Measurements from ENCODE around the gene DNAH6. TPM values are rescaled to one million over a fixed set of nuclear protein-coding genes. Genes with fewer than 3 reads are reported as not detected.

Gene DNAH6
- total and polyA plus RNA-seq, 2 of the 13 experiments (the other 11 are each of a cell fraction or from before 2014, with no cell fraction given), result 0.01 TPM; not detected in 1

- H3K9me3 ChIP-seq (ENCODE audit: low read length), result no peaks in the 10 kb centered on the region
- BruUV-seq (replicated peaks), result no TSS peak
- ChIA-PET POLR2A (no interaction called here), CTCF (ENCODE audit: low intra/inter-chr PET ratio, low total read pairs) (no interaction called here)
- intact Hi-C loops (cut with micrococcal nuclease; ENCODE audit: unreplicated experiment) (no loop called here), in situ Hi-C loops (cut with HindIII; ENCODE audit: extremely low pct_ligation_motif_present, low pct_unique_long_range_greater_than_20kb) (no loop called here)
- H3K27ac ChIP-seq (ENCODE audit: extremely low read length, insufficient read depth, low read length), result no peak overlapping the region
- H3K4me3 ChIP-seq (replicated peaks in 1 of 3; ENCODE audit: insufficient read depth in 1 of 3, low read depth in 2 of 3, low read length in 3 of 3), result no peak overlapping the region
- no peaks in the 10 kb centered on the region for H3K79me2 ChIP-seq (ENCODE audit: insufficient read depth, low read length)
- DNase-seq (ENCODE audit: low spot score) (no peak), ATAC-seq (no peak), FAIRE-seq (no peak)
- H3K9ac ChIP-seq (ENCODE audit: insufficient read depth, low read depth, low read length), result no peak overlapping the region
- no peaks in the 10 kb centered on the region for H3K27me3 ChIP-seq (ENCODE audit: control insufficient read depth in 1 of 2, insufficient read depth in 2 of 2, low read length in 2 of 2)
- H3K4me1 ChIP-seq (ENCODE audit: insufficient read depth, low read length), result no peaks in the 10 kb centered on the region
- TF ChIP-seq GTF2F1 (IDR thresholded peaks at IDR 0.05; ENCODE audit: low read length) (no peak), ZNF747 (CRISPR knock-in tag; IDR thresholded peaks at IDR 0.05; ENCODE audit: borderline replicate concordance) (no peak), GRHL1 (CRISPR knock-in tag; conservative IDR thresholded peaks at IDR 0.05) (no peak), ATF5 (CRISPR knock-in tag; IDR thresholded peaks at IDR 0.05; ENCODE audit: low read depth) (no peak), ZNF235 (CRISPR knock-in tag; IDR thresholded peaks at IDR 0.05; ENCODE audit: borderline replicate concordance) (no peak), ZKSCAN1 (IDR thresholded peaks at IDR 0.05; ENCODE audit: low read length) (no peak), CREM (IDR thresholded peaks at IDR 0.05) (no peak), CREM (CRISPR knock-in tag; IDR thresholded peaks at IDR 0.05) (no peak)
- TF ChIP-seq, protein P1, sequence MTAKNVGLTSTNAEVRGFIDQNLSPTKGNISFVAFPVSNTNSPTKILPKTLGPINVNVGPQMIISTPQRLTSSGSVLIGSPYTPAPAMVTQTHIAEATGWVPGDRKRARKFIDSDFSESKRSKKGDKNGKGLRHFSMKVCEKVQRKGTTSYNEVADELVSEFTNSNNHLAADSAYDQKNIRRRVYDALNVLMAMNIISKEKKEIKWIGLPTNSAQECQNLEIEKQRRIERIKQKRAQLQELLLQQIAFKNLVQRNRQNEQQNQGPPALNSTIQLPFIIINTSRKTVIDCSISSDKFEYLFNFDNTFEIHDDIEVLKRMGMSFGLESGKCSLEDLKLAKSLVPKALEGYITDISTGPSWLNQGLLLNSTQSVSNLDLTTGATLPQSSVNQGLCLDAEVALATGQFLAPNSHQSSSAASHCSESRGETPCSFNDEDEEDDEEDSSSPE (CRISPR knock-in tag; IDR thresholded peaks at IDR 0.05), result no peak
- no peaks in the 10 kb centered on the region for H3K36me3 ChIP-seq (replicated peaks in 1 of 2; ENCODE audit: control insufficient read depth in 1 of 2, insufficient read depth in 2 of 2, low read length in 2 of 2)
- no peaks in the 10 kb centered on the region for H4K20me1 ChIP-seq (ENCODE audit: insufficient read depth, low read length)
- no peak overlapping the region for H2AFZ ChIP-seq (ENCODE audit: low read length)
- no peak overlapping the region for H3K4me2 ChIP-seq (ENCODE audit: low read depth, low read length)
- 4% methylated on average over 4 of the region's 4 CpGs for WGBS (ENCODE audit: low lambda C conversion rate)
Measured at GRCh38 chr2:84649058-84649457, 132.8 kb downstream of the DNAH6 start.
